K562 (cell line): ENCODE data around the gene COX6A1. TPM values are rescaled to one million over a fixed set of nuclear protein-coding genes. Genes with fewer than 3 reads are reported as not detected.

Source experiments
- ATAC-seq: fragments of 200-7000 bp; cut with Tn5 transposase; 3 replicates; pipeline ENCODE4 v1.9.1; 2020; ENCODE audit warnings: moderate library complexity
- BruUV-seq: library from RNA; stranded (reverse); fragments of 400-500 nt; replicated peaks from 2 replicates; lab custom pipeline; 2021; lab: Mats Ljungman, UMichigan
- CTCF ChIA-PET: fragments of 300-600 bp; formaldehyde crosslinking; extraction: SDS; loops from one replicate; lab custom pipeline; 2021; ENCODE audit warnings: low intra/inter-chr PET ratio; lab: Yijun Ruan, JAX
- POLR2A ChIA-PET: fragments of 300-600, 350-650 bp; sonication (Branson Sonifier 250); formaldehyde crosslinking; extraction: SDS; loops from one replicate; lab custom pipeline; 2021; ENCODE audit warnings: antibody characterized with exemption, inconsistent platforms; lab: Yijun Ruan, JAX
- DNase-seq, 4 experiments: peaks; one replicate each; pipeline versions ENCODE4 v3.0.0 to v3.0.0-alpha.2; 2011 to 2018; ENCODE audit warnings: low spot score in 3 of 4, mixed read lengths in 3 of 4; ENCODE audit errors: extremely low read depth in 1 of 4
- FAIRE-seq: peaks from 2 replicates; lab custom pipeline; 2011; peaks lifted over from hg19 to GRCh38; lab: Jason Lieb, UNC
- H2AFZ ChIP-seq: 2 replicates; pipeline ENCODE4 v1.6.0; 2011; ENCODE audit warnings: low read depth, low read length, control low read depth, inconsistent platforms
- H3K27ac ChIP-seq: fragments of 200-600 bp; 3 replicates; pipeline ENCODE4 v1.8.0; 2011; ENCODE audit warnings: low read depth, mild to moderate bottlenecking, control low read depth, inconsistent platforms, low read length, moderate library complexity, mixed read lengths; ENCODE audit errors: extremely low read depth
- H3K27me3 ChIP-seq, 2 experiments: fragments of 300-600 bp in 1 of 2; 2 replicates in 1 of 2; 3 replicates in 1 of 2; pipeline versions ENCODE4 v1.6.0 to v1.8.0; 2011; ENCODE audit warnings: inconsistent platforms in 2 of 2, low read length in 2 of 2, mild to moderate bottlenecking in 1 of 2, mixed read lengths in 1 of 2, moderate library complexity in 1 of 2; ENCODE audit not compliant: control insufficient read depth in 2 of 2, insufficient read depth in 2 of 2
- H3K36me3 ChIP-seq: fragments of 300-600 bp; 3 replicates; pipeline ENCODE4 v1.8.0; 2011; ENCODE audit warnings: mild to moderate bottlenecking, low read length, inconsistent platforms; ENCODE audit not compliant: control insufficient read depth, insufficient read depth
- H3K4me1 ChIP-seq, 2 experiments: fragments of 200-600 bp in 1 of 2; replicated peaks in 1 of 2; 2 replicates in 1 of 2; 3 replicates in 1 of 2; pipeline versions ENCODE4 v1.5.1 to v1.8.0; 2011; ENCODE audit warnings: inconsistent platforms in 2 of 2, low read length in 2 of 2, mild to moderate bottlenecking in 1 of 2, mixed read lengths in 1 of 2, moderate library complexity in 1 of 2; ENCODE audit not compliant: control insufficient read depth in 2 of 2, insufficient read depth in 2 of 2
- H3K4me2 ChIP-seq: 2 replicates; pipeline ENCODE4 v1.6.1; 2011; ENCODE audit warnings: low read length, control low read depth, inconsistent platforms, mixed read lengths; ENCODE audit not compliant: insufficient read depth
- H3K4me3 ChIP-seq: fragments of 200-600 bp; sonication (generic), shearing (Covaris generic); 2 replicates; pipeline ENCODE4 v1.5.1; 2016; ENCODE audit warnings: control low read depth, inconsistent platforms
- H3K79me2 ChIP-seq: fragments of 200-600 bp; 3 replicates; pipeline ENCODE4 v1.8.0; 2011; ENCODE audit warnings: low read length, inconsistent platforms; ENCODE audit not compliant: control insufficient read depth, insufficient read depth
- H3K9ac ChIP-seq, 2 experiments: 2 replicates each; pipeline versions ENCODE4 v1.6.0 to v1.6.1; 2011; ENCODE audit warnings: low read depth in 2 of 2, low read length in 2 of 2, control low read depth in 1 of 2, inconsistent platforms in 1 of 2, mild to moderate bottlenecking in 1 of 2, mixed read lengths in 1 of 2; ENCODE audit not compliant: insufficient read depth in 1 of 2
- H3K9me1 ChIP-seq: one replicate; pipeline ENCODE4 v1.6.0; 2011; ENCODE audit warnings: inconsistent platforms, mild to moderate bottlenecking, low read length, moderate library complexity; ENCODE audit not compliant: control insufficient read depth, insufficient read depth
- H3K9me3 ChIP-seq: replicated peaks from 2 replicates; pipeline ENCODE4 v1.5.1; 2011; ENCODE audit warnings: low read depth, low read length, inconsistent platforms; ENCODE audit not compliant: control insufficient read depth, insufficient read depth
- H4K20me1 ChIP-seq: replicated peaks from 2 replicates; pipeline ENCODE4 v1.6.1; 2011; ENCODE audit warnings: low read length, inconsistent platforms, mixed read lengths; ENCODE audit not compliant: control insufficient read depth, insufficient read depth
- ADNP ChIP-seq: fragments of 200-800 bp; sonication (Bioruptor generic); IDR thresholded peaks from 2 replicates; pipeline ENCODE4 v1.6.1; 2016; ENCODE audit warnings: missing genetic modification characterization, missing compliant biosample characterization
- ARNT ChIP-seq, 2 experiments: fragments of 450-650 bp; IDR thresholded peaks; 2 replicates each; pipeline ENCODE4 v1.6.1; 2016; ENCODE audit warnings: mild to moderate bottlenecking in 1 of 2
- FOXO4 ChIP-seq: fragments of 450-650 bp; formaldehyde crosslinking; IDR thresholded peaks from 2 replicates; pipeline ENCODE4 v1.4.0; 2020; ENCODE audit warnings: mild to moderate bottlenecking, moderate library complexity
- HMGXB4 ChIP-seq: sonication (generic); formaldehyde crosslinking; IDR thresholded peaks from 2 replicates; pipeline ENCODE4 v1.8.1; 2023; ENCODE audit warnings: mild to moderate bottlenecking, missing genetic modification reagents
- TAL1 ChIP-seq: fragments of 450-650 bp; IDR thresholded peaks from 2 replicates; pipeline ENCODE4 v1.6.1; 2016; ENCODE audit warnings: mild to moderate bottlenecking
- ZSCAN29 ChIP-seq: fragments of 450-650 bp; IDR thresholded peaks from 2 replicates; pipeline ENCODE4 v1.6.1; 2017
- WGBS: fragments of 100-300 bp; shearing (Covaris generic); methylation state at CpG from one replicate; pipeline ENCODE4 v1.1.6; 2016; ENCODE audit warnings: low coverage, mixed read lengths; ENCODE audit not compliant: insufficient coverage; ENCODE audit errors: missing lambda C conversion rate; 5-methylcytosine and 5-hydroxymethylcytosine counted together
- in situ Hi-C: fragments of 300-500 bp; cut with MboI; formaldehyde crosslinking; loops from 4 replicates; pipeline ENCODE4 v1.15.0; 2018; ENCODE audit warnings: inconsistent platforms, mixed read lengths
- intact Hi-C: fragments of 100-400 bp; cut with micrococcal nuclease; formaldehyde crosslinking; loops from 2 replicates; pipeline ENCODE4 v1.14.2; 2022
- polyA plus RNA-seq, 8 experiments: library from polyadenylated mRNA; depleted of rRNA in 4 of 8; stranded (reverse) in 5 of 8; unstranded in 3 of 8; fragments of >200 nt; fragmentation: Nextera tagmentation in 2 of 8; fragmentation: Illumina TruSeq in 1 of 8; extraction: Ambion mirVana in 2 of 8; extraction: Trizol in 1 of 8; gene quantifications; 2 replicates each; pipeline versions ENCODE4 v1.2.1 to v1.2.3, GENCODE V29; 2011 to 2014; ENCODE audit warnings: inconsistent platforms in 1 of 8, missing spikeins in 1 of 8
- total RNA-seq, 7 experiments: library from RNA; depleted of rRNA in 6 of 7; stranded (reverse); fragments of >200 nt in 6 of 7; fragmentation: Illumina TruSeq in 2 of 7; extraction: Trizol in 2 of 7; gene quantifications; 2 replicates each; pipeline versions ENCODE4 v1.2.1 to v1.2.3, GENCODE V29; 2011 to 2021; ENCODE audit warnings: low replicate concordance in 1 of 7
- TF ChIP-seq, protein P1 (sequence below), 2 experiments: fragments of 450-650 bp; formaldehyde crosslinking in 1 of 2; IDR thresholded peaks; 2 replicates each; pipeline versions ENCODE4 v1.4.0 to v1.6.1; 2014 to 2020; ENCODE audit warnings: mild to moderate bottlenecking in 2 of 2, borderline replicate concordance in 1 of 2, low read depth in 1 of 2

COX6A1 gene
- total and polyA plus RNA-seq, 9 of the 15 experiments (the other 6 are each of a cell fraction or from before 2014, with no cell fraction given) = 414 to 4,142 (median 931) TPM

DNA sequence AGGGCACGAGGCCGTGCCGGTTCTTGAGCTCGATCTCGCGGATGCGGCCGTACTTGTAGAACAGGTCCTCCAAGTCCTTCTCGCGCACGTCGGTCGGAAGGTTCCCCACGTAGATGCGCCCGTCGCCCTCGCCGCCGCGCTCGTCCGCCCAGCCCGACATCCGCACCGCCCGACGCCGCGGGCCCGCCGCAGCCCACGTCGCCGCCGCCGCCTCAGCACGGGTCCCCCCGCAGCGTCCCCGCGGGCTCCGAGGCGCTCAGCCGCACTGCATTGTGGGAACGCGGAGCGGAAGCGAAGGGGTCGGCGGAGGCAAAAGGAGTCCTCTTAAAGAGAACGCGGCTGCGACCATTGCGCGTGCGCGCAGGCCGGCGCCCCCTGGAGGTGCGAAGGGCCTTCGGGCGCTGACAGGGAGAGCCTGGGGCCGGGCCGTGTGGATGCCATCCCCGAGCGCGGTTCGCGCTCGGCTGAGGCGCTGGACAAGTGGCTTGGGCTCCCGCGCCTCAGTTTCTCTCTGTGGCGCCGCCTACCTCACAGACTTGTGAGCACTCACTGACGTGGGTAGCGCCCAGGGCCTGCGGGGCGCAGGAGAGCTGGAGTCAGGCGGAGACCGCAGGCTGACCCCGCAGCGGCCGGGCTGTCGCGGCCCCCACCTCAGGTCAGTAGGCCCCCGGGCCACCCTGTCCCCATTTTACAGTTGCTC, 31.7 kb downstream of the COX6A1 start, which contains the start of gene SRSF9:
TSS of gene SRSF9 (minus strand) at position 299 of the 700 bp plus-strand sequence. CDS start at position 160, 139 bp downstream.
- ChIA-PET POLR2A (interaction anchor here (0.5 to 3.1 kb wide), 13 partner anchors 10 to 268 kb away, joined by 3 to 23 read pairs (median 3); partner anchors contain the start of genes RNU4-1, RNU4-2 and RPLP0), CTCF (interaction anchor here (0.6 to 1.1 kb wide), 2 partner anchors 13 to 27 kb away, joined by 3 to 6 read pairs; no protein-coding TSS in a partner anchor)
- ATAC-seq = peak; percentile 87
- 1% methylated on average over 60 of the region's 88 CpGs for WGBS
- peak; percentile 94 to 99 (median 96) for DNase-seq
- Histone ChIP-seq H3K9me1 (no peaks in the 10 kb centered on the region), H3K27ac (peak within 1 kb of the TSS; percentile 96), H3K9me3 (no peaks in the 10 kb centered on the region), H3K4me2 (peak within 1 kb of the TSS; percentile 97), H3K36me3 (peaks cover 40% of the 10 kb centered on the region), H4K20me1 (peaks cover 28% of the 10 kb centered on the region), H2AFZ (peak within 1 kb of the TSS; percentile 88), H3K27me3 (no peaks in the 10 kb centered on the region), H3K4me3 (peak within 1 kb of the TSS; percentile 90), H3K4me1 (peaks cover 27 to 35% of the 10 kb centered on the region in 2 experiments), H3K9ac (peak within 1 kb of the TSS; percentile 87 to 100), H3K79me2 (peaks cover 93% of the 10 kb centered on the region)
- BruUV-seq = no TSS peak
- intact Hi-C loops = loop anchor here (1.0 to 5.0 kb wide), 3 partner anchors 27 to 113 kb away; partner anchors contain the start of genes COQ5, DYNLL1 and POP5
- FAIRE-seq = peak; percentile 79
- in situ Hi-C loops = no loop called here
- TF ChIP-seq, protein P1, sequence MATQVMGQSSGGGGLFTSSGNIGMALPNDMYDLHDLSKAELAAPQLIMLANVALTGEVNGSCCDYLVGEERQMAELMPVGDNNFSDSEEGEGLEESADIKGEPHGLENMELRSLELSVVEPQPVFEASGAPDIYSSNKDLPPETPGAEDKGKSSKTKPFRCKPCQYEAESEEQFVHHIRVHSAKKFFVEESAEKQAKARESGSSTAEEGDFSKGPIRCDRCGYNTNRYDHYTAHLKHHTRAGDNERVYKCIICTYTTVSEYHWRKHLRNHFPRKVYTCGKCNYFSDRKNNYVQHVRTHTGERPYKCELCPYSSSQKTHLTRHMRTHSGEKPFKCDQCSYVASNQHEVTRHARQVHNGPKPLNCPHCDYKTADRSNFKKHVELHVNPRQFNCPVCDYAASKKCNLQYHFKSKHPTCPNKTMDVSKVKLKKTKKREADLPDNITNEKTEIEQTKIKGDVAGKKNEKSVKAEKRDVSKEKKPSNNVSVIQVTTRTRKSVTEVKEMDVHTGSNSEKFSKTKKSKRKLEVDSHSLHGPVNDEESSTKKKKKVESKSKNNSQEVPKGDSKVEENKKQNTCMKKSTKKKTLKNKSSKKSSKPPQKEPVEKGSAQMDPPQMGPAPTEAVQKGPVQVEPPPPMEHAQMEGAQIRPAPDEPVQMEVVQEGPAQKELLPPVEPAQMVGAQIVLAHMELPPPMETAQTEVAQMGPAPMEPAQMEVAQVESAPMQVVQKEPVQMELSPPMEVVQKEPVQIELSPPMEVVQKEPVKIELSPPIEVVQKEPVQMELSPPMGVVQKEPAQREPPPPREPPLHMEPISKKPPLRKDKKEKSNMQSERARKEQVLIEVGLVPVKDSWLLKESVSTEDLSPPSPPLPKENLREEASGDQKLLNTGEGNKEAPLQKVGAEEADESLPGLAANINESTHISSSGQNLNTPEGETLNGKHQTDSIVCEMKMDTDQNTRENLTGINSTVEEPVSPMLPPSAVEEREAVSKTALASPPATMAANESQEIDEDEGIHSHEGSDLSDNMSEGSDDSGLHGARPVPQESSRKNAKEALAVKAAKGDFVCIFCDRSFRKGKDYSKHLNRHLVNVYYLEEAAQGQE (IDR thresholded peaks at IDR 0.05; ENCODE audit: borderline replicate concordance) = no peak; the same call in 1 of the 2 replicates
- TF ChIP-seq, protein P1 (CRISPR knock-in tag; IDR thresholded peaks at IDR 0.05; ENCODE audit: low read depth) = 0 out of 2 replicates have a peak, but pooled peaks have one; percentile 49
- TF ChIP-seq HMGXB4 (CRISPR knock-in tag) (peak; percentile 49; the same call in 1 of the 2 replicates), ARNT (IDR thresholded peaks at IDR 0.05) (no peak), ZSCAN29 (peak; percentile 72; the same call in 1 of the 2 replicates), FOXO4 (CRISPR knock-in tag) (no peak), ADNP (tag) (no peak), TAL1 (no peak)
